Astrocyte (in vitro differentiated cells and primary cell): Measurements from ENCODE around the gene ALDH1L1.

ENCODE experiments used
- CTCF ChIP-seq: IDR thresholded peaks from 2 replicates; pipeline ENCODE4 v1.5.1; 2011; ENCODE audit warnings: low read depth, mild to moderate bottlenecking, inconsistent platforms, low read length, moderate library complexity; ENCODE audit not compliant: insufficient read depth
- EZH2 ChIP-seq: IDR thresholded peaks from 2 replicates; pipeline ENCODE4 v1.6.1; 2012; ENCODE audit warnings: mild to moderate bottlenecking, low read length, inconsistent platforms; ENCODE audit not compliant: insufficient read depth

GRCh38 chr3:126067959-126068358 lies 112.4 kb downstream of the ALDH1L1 start:
- TF ChIP-seq EZH2: no peak
- no peak for TF ChIP-seq CTCF
